GM12891 (cell line): ENCODE results near the gene NUDT9.

ENCODE experiments used
- PAX5 ChIP-seq: IDR thresholded peaks from 2 replicates; pipeline ENCODE4 v1.6.1; 2011; ENCODE audit warnings: low read length, moderate library complexity, mild to moderate bottlenecking; ENCODE audit not compliant: insufficient read depth, severe bottlenecking
- POLR2A ChIP-seq: IDR thresholded peaks from 2 replicates; pipeline ENCODE4 v1.6.1; 2011; ENCODE audit warnings: low read depth, low read length, control low read depth
- POLR2AphosphoS5 ChIP-seq: IDR thresholded peaks from 2 replicates; pipeline ENCODE4 v1.6.1; 2011; ENCODE audit warnings: low read depth, low read length, control low read depth
- POU2F2 ChIP-seq: IDR thresholded peaks from 2 replicates; pipeline ENCODE4 v1.6.1; 2011; ENCODE audit warnings: low read depth, mild to moderate bottlenecking, control low read depth, low read length, moderate library complexity
- SPI1 ChIP-seq: IDR thresholded peaks from 2 replicates; pipeline ENCODE4 v1.6.1; 2011; ENCODE audit warnings: low read depth, low read length, control low read depth
- TAF1 ChIP-seq: IDR thresholded peaks from 2 replicates; pipeline ENCODE4 v1.6.1; 2011; ENCODE audit warnings: low read depth, low read length, control low read depth

- TF ChIP-seq POLR2AphosphoS5 (no peak), SPI1 (no peak), POLR2A (no peak), TAF1 (no peak), PAX5 (no peak), POU2F2 (no peak)
Observed at GRCh38 chr4:87444741-87445140, 22.4 kb downstream of the NUDT9 start.
